Tibial nerve (tissue), 4 donors: ENCODE data around the gene MSL2.

Experiments
- CTCF ChIP-seq, 5 experiments: fragments of 200-600 bp in 3 of 5; fragments of 450-650 bp in 2 of 5; sonication (generic) in 3 of 5; IDR thresholded peaks; one replicate each; pipeline ENCODE4 v1.5.1; 2016 to 2019; ENCODE audit warnings: antibody characterized with exemption in 5 of 5, mild to moderate bottlenecking in 3 of 5, moderate library complexity in 2 of 5
- EP300 ChIP-seq, 2 donors: sonication (generic); formaldehyde crosslinking; IDR thresholded peaks; one replicate each; pipeline ENCODE4 v1.6.1; 2017; ENCODE audit warnings: antibody characterized with exemption in 2 of 2, mild to moderate bottlenecking in 1 of 2
- POLR2A ChIP-seq, 2 donors: fragments of 450-650 bp; IDR thresholded peaks; one replicate each; pipeline ENCODE4 v1.6.1; 2017; ENCODE audit warnings: antibody characterized with exemption in 2 of 2, mild to moderate bottlenecking in 2 of 2, moderate library complexity in 2 of 2

GRCh38 chr3:136236109-136236508 is 40.0 kb upstream of the MSL2 start:
- TF ChIP-seq POLR2A (IDR thresholded peaks at IDR 0.05) (no peak), CTCF (IDR thresholded peaks at IDR 0.05) (no peak), EP300 (IDR thresholded peaks at IDR 0.05) (no peak)
